Smooth muscle cell (in vitro differentiated cells): Measurements from ENCODE around the gene PRRX2. TPM values are rescaled to one million over a fixed set of nuclear protein-coding genes. Genes with fewer than 3 reads are reported as not detected.

Source experiments
- DNase-seq: peaks from one replicate; lab custom pipeline; 2025; ENCODE audit not compliant: unreplicated experiment; lab: John Stamatoyannopoulos, UW
- H2AFZ ChIP-seq: fragments of 200-600 bp; sonication (generic); 2 replicates; pipeline ENCODE4 v1.6.0; 2016; ENCODE audit warnings: antibody characterized with exemption, low read depth, mild to moderate bottlenecking
- H3F3A ChIP-seq: fragments of 200-600 bp; sonication (generic); 2 replicates; pipeline ENCODE4 v1.6.0; 2017; ENCODE audit warnings: antibody characterized with exemption, low read depth
- H3K27ac ChIP-seq: fragments of 200-600 bp; sonication (generic); 2 replicates; pipeline ENCODE4 v1.5.1; 2016; ENCODE audit warnings: low read depth, mild to moderate bottlenecking
- H3K27me3 ChIP-seq: fragments of 200-600 bp; sonication (generic); 2 replicates; pipeline ENCODE4 v1.6.1; 2016; ENCODE audit warnings: low read depth, mild to moderate bottlenecking
- H3K36me3 ChIP-seq: fragments of 200-600 bp; sonication (generic); 2 replicates; pipeline ENCODE4 v1.5.1; 2016; ENCODE audit warnings: low read depth
- H3K4me1 ChIP-seq: fragments of 200-600 bp; sonication (generic); 2 replicates; pipeline ENCODE4 v1.5.1; 2016; ENCODE audit warnings: low read depth
- H3K4me2 ChIP-seq: fragments of 200-600 bp; sonication (generic); 2 replicates; pipeline ENCODE4 v1.6.0; 2016; ENCODE audit warnings: mild to moderate bottlenecking
- H3K4me3 ChIP-seq: fragments of 200-600 bp; sonication (generic); 2 replicates; pipeline ENCODE4 v1.5.1; 2016; ENCODE audit warnings: mild to moderate bottlenecking
- H3K79me2 ChIP-seq: fragments of 200-600 bp; sonication (generic); 2 replicates; pipeline ENCODE4 v1.6.0; 2016; ENCODE audit warnings: low read depth, mild to moderate bottlenecking
- H3K9ac ChIP-seq: fragments of 200-600 bp; sonication (generic); 2 replicates; pipeline ENCODE4 v1.6.0; 2016; ENCODE audit warnings: low read depth
- H3K9me3 ChIP-seq: fragments of 200-600 bp; sonication (generic); replicated peaks from 2 replicates; pipeline ENCODE4 v1.5.1; 2016; ENCODE audit warnings: low read depth
- H4K20me1 ChIP-seq: fragments of 200-600 bp; sonication (generic); 2 replicates; pipeline ENCODE4 v1.6.0; 2016; ENCODE audit warnings: low read depth
- CTCF ChIP-seq: fragments of 200-600 bp; sonication (generic); IDR thresholded peaks from 2 replicates; pipeline ENCODE4 v1.5.1; 2017; ENCODE audit warnings: borderline replicate concordance, mild to moderate bottlenecking, antibody characterized with exemption; ENCODE audit not compliant: insufficient read depth, poor library complexity, severe bottlenecking
- WGBS: methylation state at CpG from one replicate; pipeline ENCODE4 v1.1.7; 2016; ENCODE audit warnings: low lambda C conversion rate; 5-methylcytosine and 5-hydroxymethylcytosine counted together
- polyA plus RNA-seq: library from polyadenylated mRNA; unstranded; fragments of >200 nt; fragmentation: Nextera tagmentation; extraction: Ambion mirVana; gene quantifications from 2 replicates; pipeline ENCODE4 v1.2.1, GENCODE V29; 2016
- total RNA-seq: library from RNA; depleted of rRNA; stranded (reverse); fragments of >200 nt; gene quantifications from 2 replicates; pipeline ENCODE4 v1.2.3, GENCODE V29; 2014

Gene PRRX2
- total and polyA plus RNA-seq, 2 experiments from 2014 or later, result 87.7 to 234 TPM

GRCh38 chr9:129701054-129701453, 35.6 kb downstream of the PRRX2 start:
- Histone ChIP-seq H3F3A (peaks cover 15% of the 10 kb centered on the region), H3K79me2 (peaks cover 34% of the 10 kb centered on the region), H3K9me3 (no peaks in the 10 kb centered on the region), H3K27ac (peak overlapping the region; percentile 98), H3K4me2 (no peak overlapping the region), H3K27me3 (no peaks in the 10 kb centered on the region), H3K36me3 (no peaks in the 10 kb centered on the region), H2AFZ (no peak overlapping the region), H4K20me1 (no peaks in the 10 kb centered on the region), H3K9ac (no peak overlapping the region), H3K4me1 (peaks cover 17% of the 10 kb centered on the region), H3K4me3 (no peak overlapping the region)
- no peak for DNase-seq
- WGBS, result 84% methylated on average over 11 of the region's 11 CpGs
- TF ChIP-seq CTCF, result no peak

GRCh38 chr9:129701549-129701948, 36.1 kb downstream of the PRRX2 start:
- H3K79me2 ChIP-seq, result peaks cover 39% of the 10 kb centered on the region
- H3K4me2 ChIP-seq, result peak overlapping the region; percentile 11
- WGBS, result 39% methylated on average over 5 of the region's 5 CpGs
- peak overlapping the region; percentile 98 for H3K27ac ChIP-seq
- no peak for TF ChIP-seq CTCF
- H3F3A ChIP-seq, result peaks cover 18% of the 10 kb centered on the region
- no peaks in the 10 kb centered on the region for H4K20me1 ChIP-seq
- H3K36me3 ChIP-seq, result no peaks in the 10 kb centered on the region
- no peak overlapping the region for H3K4me3 ChIP-seq
- DNase-seq, result no peak
- no peaks in the 10 kb centered on the region for H3K9me3 ChIP-seq
- H3K27me3 ChIP-seq, result no peaks in the 10 kb centered on the region
- H3K9ac ChIP-seq, result no peak overlapping the region
- H3K4me1 ChIP-seq, result peaks cover 16% of the 10 kb centered on the region
- H2AFZ ChIP-seq, result no peak overlapping the region

- H3F3A ChIP-seq, result peaks cover 25% of the 10 kb centered on the region
- H3K4me2 ChIP-seq, result peak overlapping the region; percentile 68
- no peaks in the 10 kb centered on the region for H4K20me1 ChIP-seq
- H3K9ac ChIP-seq, result peak overlapping the region; percentile 65
- peak overlapping the region; percentile 98 for H3K27ac ChIP-seq
- H3K4me1 ChIP-seq, result peaks cover 8% of the 10 kb centered on the region
- H3K79me2 ChIP-seq, result peaks cover 48% of the 10 kb centered on the region
- no peak overlapping the region for H2AFZ ChIP-seq
- DNase-seq, result peak; percentile 41
- no peaks in the 10 kb centered on the region for H3K36me3 ChIP-seq
- no peaks in the 10 kb centered on the region for H3K9me3 ChIP-seq
- TF ChIP-seq CTCF, result no peak
- 49% methylated on average over 19 of the region's 19 CpGs for WGBS
- no peaks in the 10 kb centered on the region for H3K27me3 ChIP-seq
- H3K4me3 ChIP-seq, result no peak overlapping the region
Measured at GRCh38 chr9:129702589-129703520, 37.4 kb downstream of the PRRX2 start.
